COLO668 (cell line): ENCODE data around the gene CASP1.
A peak's percentile ranks its signal among the peaks of the same experiment; 100 is the strongest.

Source experiments
- DNase-seq: peaks from one replicate; lab custom pipeline; 2025; ENCODE audit not compliant: unreplicated experiment; lab: John Stamatoyannopoulos, UW

The CASP1 gene

GRCh38 chr11:104995001-104995408 is 39.9 kb downstream of the CASP1 start:
- DNase-seq: peak; percentile 80

- DNase-seq: no peak
Measured at GRCh38 chr11:104992781-104993180, 42.2 kb downstream of the CASP1 start.

- no peak for DNase-seq
Measured at GRCh38 chr11:104991994-104992393, 43.0 kb downstream of the CASP1 start.

- DNase-seq: no peak
Measured at GRCh38 chr11:104984808-104985207, 50.1 kb downstream of the CASP1 start.

- no peak for DNase-seq
Measured at GRCh38 chr11:104979839-104980238, 55.1 kb downstream of the CASP1 start.
